ACHN (cell line): ENCODE results near the gene LRP8.

Experiments
- DNase-seq: peaks from one replicate; pipeline ENCODE4 v3.0.0-alpha.2; 2015
- in situ Hi-C: cut with HindIII; loops from 2 replicates; pipeline ENCODE4 v1.10.0; 2017; ENCODE audit warnings: low sequenced_read_pairs, low pct_ligation_motif_present, low pct_unique_long_range_greater_than_20kb

Gene LRP8

DNA sequence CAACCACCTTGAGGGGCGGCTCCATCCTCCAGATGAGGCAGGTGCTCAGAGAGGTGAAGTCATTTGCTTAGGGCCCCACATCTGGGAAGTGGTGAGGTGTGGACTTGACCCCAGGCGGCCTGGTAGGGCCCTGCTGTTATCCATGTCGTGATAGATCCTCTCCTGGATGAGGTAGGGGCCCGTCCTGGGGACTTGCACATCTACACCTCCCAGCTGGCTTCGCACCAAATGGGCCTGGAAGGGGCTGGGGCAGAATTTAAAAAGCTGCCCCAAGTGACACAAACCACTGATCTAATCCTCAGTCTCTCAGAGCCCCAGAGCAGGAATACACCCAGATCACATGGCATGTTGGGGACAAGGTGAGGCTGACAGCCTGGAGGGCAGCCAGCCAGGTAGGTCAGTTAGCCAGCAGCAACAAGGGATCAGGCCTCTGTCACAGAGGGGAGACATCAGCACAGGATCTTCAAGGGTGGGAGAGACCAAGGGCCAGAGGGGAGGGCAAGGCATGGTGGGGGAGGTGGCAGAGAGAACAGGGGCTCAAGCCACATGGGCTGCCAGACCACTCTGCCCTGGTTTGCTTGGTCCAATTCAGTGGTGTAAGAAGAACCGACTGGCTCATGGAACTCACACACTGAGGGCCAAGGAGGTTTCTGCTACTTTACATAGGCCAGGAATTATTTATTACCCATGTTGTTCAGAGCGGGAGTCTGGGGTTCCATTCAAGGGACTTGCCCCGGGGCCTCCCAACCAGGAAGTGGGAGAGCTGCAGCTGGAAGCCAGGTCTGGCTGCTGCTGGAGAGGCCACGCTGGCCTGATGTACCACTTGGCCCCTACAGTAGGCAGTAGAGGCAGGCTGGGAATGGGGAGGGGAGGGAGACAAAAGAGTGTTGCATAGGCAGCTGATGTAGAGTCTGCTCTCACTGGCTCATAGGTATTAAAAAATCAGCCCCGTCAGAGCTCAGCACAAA lies 12.1 kb downstream of the LRP8 start:
- no peak for DNase-seq
- in situ Hi-C loops: no loop called here

DNA sequence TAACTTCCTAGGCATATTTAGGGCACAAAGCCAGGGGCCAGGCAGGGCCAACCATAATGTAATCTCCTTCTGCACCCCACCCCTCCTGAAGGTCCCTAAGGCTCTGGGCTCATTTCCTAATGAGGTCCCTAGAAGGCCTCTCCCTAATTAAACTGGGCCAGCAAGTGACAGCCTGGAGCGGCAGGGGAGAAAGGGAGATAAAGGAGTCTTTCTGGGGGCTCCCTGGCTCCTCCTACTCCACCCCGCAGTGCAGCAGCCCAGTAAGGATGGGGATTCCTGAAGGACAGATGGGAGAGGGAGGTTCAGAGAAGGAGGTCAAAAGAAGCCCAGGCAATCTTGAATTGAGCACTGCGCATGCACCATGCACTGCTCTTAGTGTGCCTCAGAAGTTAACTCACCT lies 12.8 kb downstream of the LRP8 start:
- in situ Hi-C loops: no loop called here

DNA sequence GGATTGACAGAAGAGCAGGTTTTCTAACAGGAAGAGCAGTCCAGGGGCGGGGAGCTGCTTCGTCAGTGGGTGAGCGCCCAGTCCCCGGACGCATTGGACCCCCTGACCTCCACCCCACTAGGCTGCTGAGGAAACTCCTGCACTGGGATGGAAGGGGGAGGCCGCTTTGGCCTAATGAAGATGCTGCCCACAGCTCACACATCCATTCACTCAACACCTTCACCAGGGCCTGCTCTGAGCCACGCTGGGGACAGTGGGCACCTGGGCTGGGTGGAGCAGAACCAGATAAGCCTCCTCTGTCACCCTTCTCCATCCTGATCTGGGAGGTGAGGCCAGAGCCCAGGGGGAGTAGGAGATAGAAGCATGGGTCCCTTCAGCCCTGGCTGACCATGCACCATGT lies 13.3 kb downstream of the LRP8 start:
- in situ Hi-C loops: no loop called here
- no peak for DNase-seq

More for the DNA sequence above, 12.8 kb downstream of the LRP8 start:
- no peak for DNase-seq

DNA sequence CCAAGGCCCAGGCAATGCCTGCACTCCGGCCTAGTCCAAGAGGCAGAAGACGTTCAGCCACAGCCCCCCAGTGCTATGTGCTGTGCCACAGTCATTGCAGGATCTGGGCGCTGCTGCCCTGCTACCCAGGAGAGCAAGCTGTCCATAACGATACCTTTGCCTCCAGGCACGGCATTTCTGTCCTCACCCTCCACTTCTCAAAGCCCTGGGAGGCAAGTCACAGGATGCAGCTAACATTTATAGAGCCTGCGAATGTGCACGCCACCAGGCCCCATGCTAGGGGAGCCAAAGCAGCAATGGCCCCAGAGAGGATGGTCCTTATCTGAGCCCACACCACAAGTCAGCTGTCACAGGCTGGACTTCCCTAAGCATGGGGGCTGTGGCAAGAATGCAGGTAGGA lies 13.8 kb downstream of the LRP8 start:
- in situ Hi-C loops: no loop called here
- DNase-seq: no peak

- DNase-seq: no peak
- in situ Hi-C loops: no loop called here
These were observed 14.3 kb downstream of the LRP8 start for GRCh38 chr1:53313556-53313955.

- no peak for DNase-seq
- in situ Hi-C loops: no loop called here
These were observed 16.1 kb downstream of the LRP8 start for GRCh38 chr1:53311702-53312305.

DNA sequence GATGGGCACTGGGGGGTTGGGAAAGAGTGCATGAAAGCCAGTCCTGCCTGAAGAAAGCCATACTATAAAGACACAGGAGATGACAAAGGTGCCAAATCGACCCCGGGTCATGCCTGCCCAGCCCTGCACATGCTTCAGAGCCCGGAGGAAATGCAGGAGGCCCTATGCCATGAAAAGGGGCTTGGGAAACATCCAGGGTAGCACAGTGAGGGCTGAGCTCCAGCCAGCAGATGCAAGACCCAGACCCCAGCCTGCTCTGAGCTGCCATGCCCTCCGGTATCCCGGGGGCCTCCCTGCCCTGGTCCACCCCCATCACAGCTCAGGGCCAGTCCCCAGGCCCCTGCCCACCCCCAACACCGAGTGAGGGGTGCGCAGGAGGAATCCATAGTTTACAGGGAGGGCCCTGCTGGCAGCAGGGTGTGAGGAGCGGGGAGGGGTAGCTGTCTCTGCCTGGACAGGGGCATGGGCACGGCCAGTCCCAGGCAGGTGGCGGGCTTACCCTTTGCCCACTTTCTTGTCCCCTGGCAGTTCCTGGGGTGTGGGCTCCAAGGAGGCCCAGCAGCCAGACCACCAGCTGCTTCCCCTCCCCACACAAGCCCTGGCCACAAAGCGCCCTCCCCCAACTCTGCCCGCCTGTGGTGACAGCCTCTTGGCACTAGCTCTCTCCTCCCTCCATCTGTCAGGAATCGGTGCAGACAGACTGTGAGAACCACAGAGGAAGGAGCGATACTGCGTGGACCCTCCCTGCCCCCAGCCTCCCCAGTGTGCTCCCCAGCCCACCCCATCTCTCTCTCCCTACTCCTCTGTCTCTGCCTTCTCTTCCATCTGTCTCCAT lies 16.8 kb downstream of the LRP8 start:
- no peak for DNase-seq
- in situ Hi-C loops: no loop called here

- no peak for DNase-seq
These were observed 18.1 kb downstream of the LRP8 start for GRCh38 chr1:53309802-53310201.

GRCh38 chr1:53308506-53308905 lies 19.4 kb downstream of the LRP8 start:
- in situ Hi-C loops: no loop called here
- DNase-seq: no peak

More at GRCh38 chr1:53309802-53310201, 18.1 kb downstream of the LRP8 start:
- in situ Hi-C loops: no loop called here

- in situ Hi-C loops: no loop called here
- no peak for DNase-seq
These were observed 20.8 kb downstream of the LRP8 start for GRCh38 chr1:53307037-53307436.

GRCh38 chr1:53306168-53306567 lies 21.7 kb downstream of the LRP8 start:
- DNase-seq: no peak
- in situ Hi-C loops: no loop called here

DNA sequence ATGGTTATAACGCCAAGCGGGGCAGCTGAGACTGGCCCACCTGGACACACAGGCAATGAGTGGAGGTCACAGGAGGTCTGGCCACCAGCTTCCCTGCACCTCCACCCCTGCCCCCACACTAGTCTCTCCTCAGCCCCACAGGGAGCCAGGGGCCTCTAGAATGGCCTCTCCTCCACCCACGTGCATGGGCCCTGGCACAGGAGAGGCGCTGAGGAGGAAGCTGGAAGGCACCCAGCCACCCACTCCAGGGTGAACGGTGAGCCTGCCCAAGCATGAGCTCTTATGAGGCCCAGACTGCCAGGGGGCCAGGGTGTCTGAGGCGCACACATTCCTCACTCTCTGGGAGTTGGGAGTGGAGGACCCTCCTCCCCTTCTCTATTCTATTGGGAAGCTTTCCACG lies 22.2 kb downstream of the LRP8 start:
- DNase-seq: no peak
- in situ Hi-C loops: no loop called here

DNA sequence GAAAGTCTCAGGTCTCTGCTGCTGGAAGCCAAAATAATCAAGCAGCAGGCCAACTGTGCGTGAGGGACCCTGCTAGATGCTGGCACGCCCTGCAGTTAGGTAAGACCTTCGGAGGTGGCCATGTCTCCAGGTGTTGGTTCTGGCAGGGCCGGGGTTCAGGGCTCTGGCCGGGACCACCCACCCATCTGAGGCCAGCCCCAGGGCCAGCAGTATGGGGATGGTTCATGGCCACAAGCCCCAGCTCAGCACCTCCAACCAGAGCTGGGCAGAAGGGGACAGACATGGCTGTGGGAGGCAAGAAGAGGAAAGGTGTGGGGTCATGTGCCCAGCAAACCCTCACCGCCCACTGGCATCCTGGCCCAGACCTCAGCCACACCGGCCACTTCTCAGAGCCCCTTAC lies 23.3 kb downstream of the LRP8 start:
- DNase-seq: no peak

DNA sequence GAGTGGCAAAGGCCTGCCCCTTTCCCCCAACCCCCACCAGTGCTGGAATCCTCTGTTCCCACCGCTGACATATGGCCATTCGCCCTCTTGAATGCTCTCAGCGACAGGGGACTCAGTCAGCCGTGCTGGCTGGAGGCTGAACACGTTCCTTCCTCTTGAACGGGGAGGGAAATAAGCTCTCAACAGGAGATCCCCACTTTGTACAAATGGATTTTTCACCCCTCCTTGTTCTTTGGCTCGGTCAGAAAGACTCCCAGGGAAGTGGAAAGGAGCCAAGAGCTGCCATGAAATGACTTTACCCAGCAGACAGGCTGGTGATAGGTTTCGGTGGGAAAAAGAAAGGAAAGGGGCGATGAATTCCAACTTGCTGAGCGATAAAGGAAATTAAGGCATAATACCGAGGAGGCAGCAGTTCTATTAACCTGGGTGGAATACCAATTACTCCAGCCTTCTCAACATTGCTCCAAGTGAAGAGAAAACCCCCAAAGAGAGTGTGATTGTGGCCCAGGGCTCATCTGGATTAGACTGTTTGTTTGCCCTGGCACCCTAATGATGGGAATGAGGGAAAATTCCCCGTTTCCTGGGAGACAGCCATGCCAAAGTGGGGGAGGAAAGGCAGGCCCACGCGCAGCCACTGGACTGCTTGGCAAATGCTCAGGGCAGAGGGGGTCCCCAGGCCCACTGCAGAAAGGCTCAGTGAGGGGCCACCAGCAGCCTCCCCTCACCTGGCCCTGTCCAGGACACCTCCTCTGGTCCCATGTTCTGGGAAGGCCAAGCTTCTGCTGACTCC lies 23.9 kb downstream of the LRP8 start:
- in situ Hi-C loops: no loop called here
- no peak for DNase-seq

More for the DNA sequence above, 23.3 kb downstream of the LRP8 start:
- in situ Hi-C loops: no loop called here

- in situ Hi-C loops: no loop called here
- no peak for DNase-seq
These were observed 24.6 kb downstream of the LRP8 start for GRCh38 chr1:53303243-53303642.

GRCh38 chr1:53299233-53299632 lies 28.6 kb downstream of the LRP8 start:
- DNase-seq: no peak
- in situ Hi-C loops: no loop called here

GRCh38 chr1:53298045-53298637 lies 29.7 kb downstream of the LRP8 start:
- in situ Hi-C loops: no loop called here
- no peak for DNase-seq

- in situ Hi-C loops: no loop called here
- no peak for DNase-seq
These were observed 30.7 kb downstream of the LRP8 start for GRCh38 chr1:53297195-53297594.
